Measurements from ENCODE around the gene SLC12A4.
"Not testable (repeated sequence)": the region's sequence is repeated elsewhere in the genome, so short reads cannot be mapped to it uniquely, and the experiment has no call there.

Gene SLC12A4

DNA sequence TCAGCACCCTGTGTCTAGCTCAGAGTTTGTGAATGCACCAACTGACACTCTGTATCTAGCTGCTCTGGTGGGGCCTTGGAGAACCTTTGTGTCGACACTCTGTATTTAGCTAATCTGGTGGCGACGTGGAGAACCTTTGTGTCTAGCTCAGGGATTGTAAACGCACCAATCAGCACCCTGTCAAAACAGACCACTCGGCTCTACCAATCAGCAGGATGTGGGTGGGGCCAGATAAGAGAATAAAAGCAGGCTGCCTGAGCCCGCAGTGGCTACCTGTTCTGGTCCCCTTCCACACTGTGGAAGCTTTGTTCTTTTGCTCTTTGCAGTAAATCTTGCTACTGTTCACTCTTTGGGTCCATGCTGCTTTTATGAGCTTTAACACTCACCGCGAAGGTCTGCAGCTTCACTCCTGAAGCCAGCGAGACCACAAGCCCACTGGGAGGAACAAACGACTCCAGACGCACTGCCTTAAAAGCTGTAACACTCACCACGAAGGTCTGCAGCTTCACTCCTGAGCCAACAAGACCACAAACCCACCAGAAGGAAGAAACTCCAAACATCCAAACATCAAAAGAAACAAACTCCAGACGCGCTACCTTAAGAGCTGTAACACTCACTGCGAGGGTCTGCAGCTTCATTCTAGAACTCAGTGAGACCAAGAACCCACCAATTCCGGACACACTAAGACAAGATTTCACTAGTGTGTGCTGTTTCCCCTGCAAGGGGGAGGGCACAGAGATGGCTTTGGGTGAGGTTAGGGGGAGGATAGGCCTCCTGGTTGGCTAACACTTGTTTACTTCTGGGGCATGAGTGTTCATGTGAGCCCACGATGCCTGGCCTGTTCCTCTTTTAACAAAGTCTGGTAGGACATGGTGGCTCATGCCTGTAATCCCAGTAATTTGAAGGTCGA is 30.6 kb upstream of the SLC12A4 start, which contains the start of gene DPEP2:
Gene DPEP2, minus strand, starts transcription at position 706 of the 910 bp plus-strand sequence. CDS start 6,272 bp downstream, outside the sequence.
- 92 to 97% methylated on average over 3 to 12 of the region's 18 CpGs for WGBS, 2 experiments (ENCODE audit: insufficient coverage in 2 of 2)
- H3K27ac ChIP-seq (ENCODE audit: low read depth, low read length, severe bottlenecking); H3K9me3 ChIP-seq (ENCODE audit: control insufficient read depth, low read length); H3K4me3 ChIP-seq (ENCODE audit: extremely low read depth, insufficient read depth, low read length, poor library complexity, severe bottlenecking); H3K36me3 ChIP-seq (ENCODE audit: control insufficient read depth, insufficient read depth, low read length); H3K4me1 ChIP-seq (ENCODE audit: control insufficient read depth, insufficient read depth, low read length, poor library complexity, severe bottlenecking): not testable (repeated sequence)

DNA sequence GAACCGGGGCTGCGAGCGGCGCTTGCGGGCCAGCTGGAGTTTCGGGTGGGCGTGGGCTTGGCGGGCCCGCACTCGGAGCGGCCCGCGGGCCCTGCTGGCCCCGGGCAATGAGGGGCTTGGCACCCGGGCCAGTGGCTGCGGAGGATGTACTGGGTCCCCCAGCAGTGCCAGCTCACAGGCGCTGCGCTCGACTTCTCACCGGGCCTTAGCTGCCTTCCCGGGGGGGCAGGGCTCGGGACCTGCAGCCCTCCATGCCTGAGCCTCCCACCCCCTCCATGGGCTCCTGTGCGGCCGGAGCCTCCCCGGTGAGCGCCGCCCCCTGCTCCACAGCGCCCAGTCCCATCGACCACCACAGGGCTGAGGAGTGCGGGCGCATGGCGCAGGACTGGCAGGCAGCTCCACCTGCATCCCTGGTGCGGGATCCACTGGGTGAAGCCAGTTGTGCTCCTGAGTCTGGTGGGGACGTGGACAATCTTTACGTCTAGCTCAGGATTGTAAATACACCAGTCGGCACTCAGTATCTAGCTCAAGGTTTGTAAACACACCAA is 29.9 kb upstream of the SLC12A4 start:
- H3K4me1 ChIP-seq (ENCODE audit: control insufficient read depth, insufficient read depth, low read length, poor library complexity, severe bottlenecking); H3K9me3 ChIP-seq (ENCODE audit: control insufficient read depth, low read length); H3K36me3 ChIP-seq (ENCODE audit: control insufficient read depth, insufficient read depth, low read length); H3K27ac ChIP-seq (ENCODE audit: low read depth, low read length, severe bottlenecking); H3K4me3 ChIP-seq (ENCODE audit: extremely low read depth, insufficient read depth, low read length, poor library complexity, severe bottlenecking): not testable (repeated sequence)
- 98% methylated on average over 26 to 29 of the region's 36 CpGs for WGBS, 2 experiments (ENCODE audit: insufficient coverage in 2 of 2)

DNA sequence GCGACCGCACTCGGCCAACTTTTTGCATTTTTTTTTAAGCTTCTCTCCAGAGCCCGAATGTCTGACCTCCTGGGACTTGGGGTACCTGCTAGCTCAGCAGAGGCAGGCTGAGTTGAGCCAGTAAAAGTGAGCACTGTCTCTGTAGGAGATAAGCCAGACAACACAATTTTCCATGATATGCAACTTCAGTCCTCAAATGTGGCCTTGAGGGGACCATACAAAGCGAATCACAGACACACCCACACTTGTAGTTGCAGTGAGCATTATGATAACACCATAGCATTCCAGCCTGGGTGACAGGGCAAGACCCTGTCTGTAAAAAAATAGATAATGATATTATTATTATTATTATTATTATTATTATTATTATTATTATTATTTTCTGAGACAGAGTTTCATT is 28.2 kb upstream of the SLC12A4 start:
- 92 to 100% methylated on average over 4 of the region's 5 CpGs for WGBS, 2 experiments (ENCODE audit: insufficient coverage in 2 of 2)
- Histone ChIP-seq H3K4me3 (ENCODE audit: extremely low read depth, insufficient read depth, low read length, poor library complexity, severe bottlenecking) (no peak overlapping the region), H3K4me1 (ENCODE audit: control insufficient read depth, insufficient read depth, low read length, poor library complexity, severe bottlenecking) (peaks cover 8% of the 10 kb centered on the region), H3K27ac (ENCODE audit: low read depth, low read length, severe bottlenecking) (no peak overlapping the region), H3K9me3 (ENCODE audit: control insufficient read depth, low read length) (no peaks in the 10 kb centered on the region), H3K36me3 (ENCODE audit: control insufficient read depth, insufficient read depth, low read length) (no peaks in the 10 kb centered on the region)

DNA sequence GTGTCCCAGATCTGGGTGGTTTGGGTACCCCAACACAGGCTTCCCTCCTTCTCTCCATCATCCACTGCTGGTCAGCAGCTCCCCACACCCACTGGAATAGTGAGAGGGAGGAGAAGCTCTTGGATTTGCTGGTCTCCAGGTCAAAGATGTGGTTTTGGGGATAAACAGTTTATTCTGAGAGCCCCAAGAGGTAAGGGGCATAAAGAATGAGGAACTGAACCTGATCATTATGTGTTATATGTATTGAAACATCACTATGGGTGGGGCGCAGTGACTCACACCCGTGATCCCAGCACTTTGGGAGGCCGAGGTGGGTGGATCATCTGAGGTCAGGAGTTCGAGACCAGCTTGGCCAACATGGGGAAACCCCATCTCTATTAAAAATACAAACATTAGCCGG is 27.0 kb upstream of the SLC12A4 start:
- no peaks in the 10 kb centered on the region for H3K9me3 ChIP-seq (ENCODE audit: control insufficient read depth, low read length)
- H3K27ac ChIP-seq (ENCODE audit: low read depth, low read length, severe bottlenecking), result no peak overlapping the region
- WGBS, 2 experiments (ENCODE audit: insufficient coverage in 2 of 2), result 88% methylated on average over 3 of the region's 5 CpGs; no CpG with 5 or more reads in 1 of the 2 experiments
- no peak overlapping the region for H3K4me3 ChIP-seq (ENCODE audit: extremely low read depth, insufficient read depth, low read length, poor library complexity, severe bottlenecking)
- no peaks in the 10 kb centered on the region for H3K36me3 ChIP-seq (ENCODE audit: control insufficient read depth, insufficient read depth, low read length)
- peaks cover 3% of the 10 kb centered on the region for H3K4me1 ChIP-seq (ENCODE audit: control insufficient read depth, insufficient read depth, low read length, poor library complexity, severe bottlenecking)

DNA sequence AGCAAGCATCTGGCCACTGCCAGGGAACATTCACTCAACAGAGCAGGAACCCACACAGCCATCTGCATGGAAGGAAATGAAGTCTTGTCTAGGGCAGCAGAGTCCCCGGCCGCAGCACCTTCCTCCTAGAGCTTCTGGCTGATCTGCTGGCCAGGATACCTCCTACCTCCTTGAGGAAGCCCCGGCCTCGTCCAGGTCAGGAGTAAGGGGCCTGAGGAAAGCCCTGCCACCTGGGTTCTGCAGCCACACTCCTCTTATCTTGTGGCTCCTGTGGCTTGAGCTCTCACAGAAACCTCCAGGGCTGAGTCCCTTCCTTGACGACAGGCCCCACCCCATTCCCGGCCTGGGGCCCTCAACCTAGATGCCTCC is 25.6 kb upstream of the SLC12A4 start:
- 100% methylated on average over 1 of the region's 6 CpGs; no CpG with 5 or more reads in 1 of the 2 experiments for WGBS, 2 experiments (ENCODE audit: insufficient coverage in 2 of 2)
- H3K4me3 ChIP-seq (ENCODE audit: extremely low read depth, insufficient read depth, low read length, poor library complexity, severe bottlenecking), result not testable (repeated sequence)

DNA sequence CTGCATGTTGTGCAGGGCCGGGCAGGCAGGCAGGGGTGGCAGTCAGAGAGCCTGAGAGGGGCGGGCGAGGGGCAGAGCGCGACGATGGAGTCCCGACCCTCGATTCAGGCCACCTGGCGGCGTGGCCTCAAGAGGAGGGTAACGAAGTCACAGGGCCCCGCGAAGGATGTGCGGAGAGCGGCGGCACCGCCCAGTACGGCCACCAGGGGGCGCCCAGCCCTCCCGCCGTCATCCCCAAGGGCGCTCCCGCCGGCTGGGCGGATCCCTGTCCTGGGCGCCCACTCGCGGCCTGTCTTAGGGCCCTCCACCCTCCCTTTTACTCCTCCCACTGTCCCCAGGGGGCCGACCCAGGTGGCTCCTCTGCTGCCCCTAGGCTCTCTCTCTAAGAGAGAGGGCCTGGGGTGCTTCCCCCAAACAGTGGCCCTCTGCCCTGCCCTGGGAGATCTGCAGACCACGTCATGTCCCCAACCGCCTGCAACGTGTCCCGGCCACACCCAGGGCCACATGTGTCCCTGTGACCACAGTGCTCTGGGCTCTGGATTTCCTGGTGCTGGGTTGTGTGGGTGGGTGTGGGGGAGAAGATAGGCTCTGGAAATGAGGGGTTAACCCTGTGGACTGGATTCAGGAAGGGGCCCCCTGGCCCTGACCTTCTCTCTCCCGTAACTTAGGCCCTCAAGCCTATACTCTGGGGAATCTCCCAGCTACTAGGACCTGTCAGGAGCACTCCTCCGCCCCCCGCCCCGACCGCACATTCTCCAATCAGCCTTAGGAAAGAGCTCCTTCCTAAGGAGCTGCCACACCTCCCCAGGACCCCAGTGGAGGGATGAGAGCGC is 25.0 kb upstream of the SLC12A4 start:
- WGBS, 2 experiments (ENCODE audit: insufficient coverage in 2 of 2), result 17 to 29% methylated on average over 26 to 33 of the region's 39 CpGs
- Histone ChIP-seq H3K4me1 (ENCODE audit: control insufficient read depth, insufficient read depth, low read length, poor library complexity, severe bottlenecking) (no peaks in the 10 kb centered on the region), H3K27ac (ENCODE audit: low read depth, low read length, severe bottlenecking) (no peak overlapping the region), H3K36me3 (ENCODE audit: control insufficient read depth, insufficient read depth, low read length) (no peaks in the 10 kb centered on the region), H3K9me3 (ENCODE audit: control insufficient read depth, low read length) (no peaks in the 10 kb centered on the region), H3K4me3 (ENCODE audit: extremely low read depth, insufficient read depth, low read length, poor library complexity, severe bottlenecking) (no peak overlapping the region)

More for the DNA sequence above, 25.6 kb upstream of the SLC12A4 start:
- H3K27ac ChIP-seq (ENCODE audit: low read depth, low read length, severe bottlenecking); H3K36me3 ChIP-seq (ENCODE audit: control insufficient read depth, insufficient read depth, low read length); H3K4me1 ChIP-seq (ENCODE audit: control insufficient read depth, insufficient read depth, low read length, poor library complexity, severe bottlenecking); H3K9me3 ChIP-seq (ENCODE audit: control insufficient read depth, low read length): not testable (repeated sequence)

DNA sequence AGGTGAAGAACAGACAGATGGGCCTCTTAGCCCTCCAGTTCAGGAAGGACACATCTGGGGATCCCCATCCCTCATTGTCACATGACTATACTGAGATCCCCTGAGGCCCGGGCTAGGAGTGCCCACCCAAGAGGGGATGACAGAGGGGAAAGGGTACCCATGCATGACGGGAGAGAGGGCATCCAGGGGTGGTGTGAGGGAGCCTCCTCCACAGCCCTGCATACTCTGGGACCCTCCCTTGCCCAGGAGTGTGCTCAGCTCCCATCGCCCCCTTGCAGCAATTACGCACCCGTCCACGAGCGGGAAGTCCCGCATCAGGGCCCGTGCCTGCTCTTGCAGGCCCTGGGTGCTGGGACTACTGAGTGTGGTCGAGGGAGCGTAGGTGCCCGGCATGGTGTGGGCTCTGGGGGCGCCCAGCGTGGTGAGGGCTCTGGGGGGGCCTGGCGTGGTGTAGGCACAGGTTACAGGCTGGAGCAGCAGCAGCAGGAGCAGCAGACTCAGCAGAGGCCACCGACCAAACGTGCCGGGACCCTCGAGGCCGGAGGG is 24.3 kb upstream of the SLC12A4 start:
- no peaks in the 10 kb centered on the region for H3K9me3 ChIP-seq (ENCODE audit: control insufficient read depth, low read length)
- no peak overlapping the region for H3K4me3 ChIP-seq (ENCODE audit: extremely low read depth, insufficient read depth, low read length, poor library complexity, severe bottlenecking)
- H3K27ac ChIP-seq (ENCODE audit: low read depth, low read length, severe bottlenecking), result no peak overlapping the region
- 80 to 90% methylated on average over 13 to 15 of the region's 20 CpGs for WGBS, 2 experiments (ENCODE audit: insufficient coverage in 2 of 2)
- no peaks in the 10 kb centered on the region for H3K36me3 ChIP-seq (ENCODE audit: control insufficient read depth, insufficient read depth, low read length)
- no peaks in the 10 kb centered on the region for H3K4me1 ChIP-seq (ENCODE audit: control insufficient read depth, insufficient read depth, low read length, poor library complexity, severe bottlenecking)

DNA sequence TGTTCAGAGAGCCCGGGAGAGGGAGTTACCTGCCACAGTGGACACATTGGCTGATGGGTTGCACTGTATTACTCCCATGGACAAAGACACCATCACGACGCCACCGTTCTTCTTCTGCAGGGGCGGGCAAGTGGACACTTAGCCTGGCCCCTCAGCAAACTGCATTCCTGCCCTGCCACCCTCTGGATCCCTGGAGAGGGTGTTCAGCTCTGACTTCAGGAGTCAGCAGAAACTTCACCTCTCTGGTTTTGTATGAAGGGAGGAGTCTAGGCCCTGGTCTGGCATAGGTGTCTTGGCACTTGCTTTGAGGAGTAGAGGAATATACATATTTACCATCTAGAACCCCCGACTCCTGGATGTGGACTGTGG is 21.6 kb upstream of the SLC12A4 start:
- Histone ChIP-seq H3K27ac (ENCODE audit: low read depth, low read length, severe bottlenecking) (no peak overlapping the region), H3K4me1 (ENCODE audit: control insufficient read depth, insufficient read depth, low read length, poor library complexity, severe bottlenecking) (no peaks in the 10 kb centered on the region)
- 94 to 96% methylated on average over 4 to 5 of the region's 6 CpGs for WGBS, 2 experiments (ENCODE audit: insufficient coverage in 2 of 2)

DNA sequence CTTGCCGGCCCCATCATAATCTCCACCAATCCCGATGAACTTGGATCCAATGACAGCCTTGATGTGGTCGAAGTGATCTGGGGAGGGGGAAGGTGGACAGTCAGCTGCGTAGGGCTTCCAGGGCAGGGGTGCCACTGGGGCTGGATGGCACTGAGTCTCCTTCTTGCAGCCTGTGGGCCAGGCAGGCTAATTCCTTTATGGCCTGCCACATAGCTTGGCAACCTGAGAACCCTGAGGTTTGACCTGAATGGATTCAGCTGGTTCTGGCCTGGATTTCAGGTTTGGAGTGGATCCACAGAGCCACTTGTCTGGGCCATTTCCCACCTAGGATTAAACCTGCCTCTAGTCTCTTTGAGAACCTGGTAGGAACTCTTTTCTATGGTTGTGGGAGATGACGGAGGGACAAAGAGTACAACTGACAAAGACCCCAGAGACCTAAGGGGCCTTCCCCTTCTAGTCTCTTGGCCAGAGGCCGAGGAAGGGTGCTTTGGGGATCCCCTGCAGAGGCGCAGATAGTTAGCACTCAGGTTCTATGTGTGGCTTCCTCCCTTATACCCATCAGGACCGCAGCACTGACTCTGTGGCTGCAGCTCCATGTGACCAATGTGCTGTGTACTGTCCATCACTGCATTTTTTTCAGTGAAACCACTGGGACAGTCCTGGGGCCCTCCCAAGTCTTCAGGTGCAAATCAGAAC is 21.0 kb upstream of the SLC12A4 start:
- Histone ChIP-seq H3K4me1 (ENCODE audit: control insufficient read depth, insufficient read depth, low read length, poor library complexity, severe bottlenecking) (no peaks in the 10 kb centered on the region), H3K36me3 (ENCODE audit: control insufficient read depth, insufficient read depth, low read length) (no peaks in the 10 kb centered on the region), H3K9me3 (ENCODE audit: control insufficient read depth, low read length) (no peaks in the 10 kb centered on the region), H3K4me3 (ENCODE audit: extremely low read depth, insufficient read depth, low read length, poor library complexity, severe bottlenecking) (no peak overlapping the region), H3K27ac (ENCODE audit: low read depth, low read length, severe bottlenecking) (no peak overlapping the region)
- WGBS, 2 experiments (ENCODE audit: insufficient coverage in 2 of 2), result 75 to 85% methylated on average over 5 to 8 of the region's 8 CpGs

More for the DNA sequence above, 21.6 kb upstream of the SLC12A4 start:
- H3K9me3 ChIP-seq (ENCODE audit: control insufficient read depth, low read length), result no peaks in the 10 kb centered on the region
- no peak overlapping the region for H3K4me3 ChIP-seq (ENCODE audit: extremely low read depth, insufficient read depth, low read length, poor library complexity, severe bottlenecking)
- no peaks in the 10 kb centered on the region for H3K36me3 ChIP-seq (ENCODE audit: control insufficient read depth, insufficient read depth, low read length)

DNA sequence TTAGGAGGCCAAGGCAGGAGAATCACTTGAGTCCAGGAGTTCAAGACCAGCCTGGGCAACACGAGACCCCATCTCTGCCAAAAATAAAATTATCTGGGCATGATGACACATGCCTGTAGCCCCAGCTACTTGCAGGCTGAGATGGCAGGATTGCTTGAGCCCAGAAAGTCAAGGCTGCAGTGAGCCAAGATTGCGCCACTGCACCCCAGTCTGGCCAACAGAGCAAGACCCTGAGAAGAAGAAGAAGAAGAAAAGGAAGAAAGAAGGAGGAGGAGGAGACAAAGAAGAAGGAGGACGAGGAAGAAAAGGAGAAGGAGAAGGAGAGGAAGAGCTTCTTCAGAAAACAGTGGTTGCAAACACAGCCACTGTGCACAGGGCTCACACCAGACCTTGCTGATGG is 20.2 kb upstream of the SLC12A4 start:
- Histone ChIP-seq H3K27ac (ENCODE audit: low read depth, low read length, severe bottlenecking) (no peak overlapping the region), H3K4me3 (ENCODE audit: extremely low read depth, insufficient read depth, low read length, poor library complexity, severe bottlenecking) (no peak overlapping the region), H3K36me3 (ENCODE audit: control insufficient read depth, insufficient read depth, low read length) (no peaks in the 10 kb centered on the region), H3K4me1 (ENCODE audit: control insufficient read depth, insufficient read depth, low read length, poor library complexity, severe bottlenecking) (no peaks in the 10 kb centered on the region), H3K9me3 (ENCODE audit: control insufficient read depth, low read length) (no peaks in the 10 kb centered on the region)
- WGBS, 2 experiments (ENCODE audit: insufficient coverage in 2 of 2), result 82 to 85% methylated on average over 3 of the region's 3 CpGs
